K562 (cell line): ENCODE results near the gene ANTXRL. TPM values are rescaled to one million over a fixed set of nuclear protein-coding genes. Genes with fewer than 3 reads are reported as not detected.

Experiments used
- ATF1 ChIP-seq, 2 experiments: fragments of 450-650 bp in 1 of 2; IDR thresholded peaks; 2 replicates each; pipeline ENCODE4 v1.6.1; 2016; ENCODE audit warnings: missing compliant biosample characterization in 1 of 2, missing genetic modification characterization in 1 of 2
- CREB3L1 ChIP-seq: fragments of 450-650 bp; IDR thresholded peaks from 2 replicates; pipeline ENCODE4 v1.6.1; 2014; ENCODE audit warnings: low read depth, mild to moderate bottlenecking, moderate library complexity, borderline replicate concordance
- DNMT1 ChIP-seq: fragments of 450-650 bp; IDR thresholded peaks from 2 replicates; pipeline ENCODE4 v1.6.1; 2016; ENCODE audit warnings: antibody characterized with exemption, mild to moderate bottlenecking
- HBP1 ChIP-seq: fragments of 450-650 bp; formaldehyde crosslinking; IDR thresholded peaks from 2 replicates; pipeline ENCODE4 v1.4.0; 2022; ENCODE audit warnings: missing genetic modification characterization
- HDAC1 ChIP-seq, 2 experiments: fragments of 450-650 bp; IDR thresholded peaks; 2 replicates each; pipeline ENCODE4 v1.6.1; 2016 to 2017; ENCODE audit warnings: inconsistent platforms in 1 of 2, mild to moderate bottlenecking in 1 of 2, moderate library complexity in 1 of 2
- IRF2 ChIP-seq: sonication (generic); formaldehyde crosslinking; IDR thresholded peaks from 2 replicates; pipeline ENCODE4 v1.8.1; 2022; ENCODE audit warnings: mild to moderate bottlenecking, missing genetic modification reagents
- KLF1 ChIP-seq: fragments of 450-650 bp; IDR thresholded peaks from 2 replicates; pipeline ENCODE4 v1.6.1; 2016; ENCODE audit warnings: missing genetic modification characterization, missing compliant biosample characterization
- MXD1 ChIP-seq: fragments of 250-450 bp; sonication (Bioruptor Pico); IDR thresholded peaks from 2 replicates; pipeline ENCODE4 v1.8.0; 2021; ENCODE audit warnings: borderline replicate concordance, mild to moderate bottlenecking, moderate library complexity; ENCODE audit not compliant: poor library complexity, severe bottlenecking
- PHF20 ChIP-seq: fragments of 450-650 bp; IDR thresholded peaks from 2 replicates; pipeline ENCODE4 v1.6.1; 2018; ENCODE audit not compliant: partially characterized antibody
- TCFL5 ChIP-seq: fragments of 250-450 bp; sonication (Bioruptor Pico); conservative IDR thresholded peaks from 2 replicates; pipeline ENCODE4 v1.6.1; 2021; ENCODE audit warnings: mild to moderate bottlenecking, moderate library complexity, matching md5 sums
- TFAP4 ChIP-seq: sonication (generic); formaldehyde crosslinking; IDR thresholded peaks from 2 replicates; pipeline ENCODE4 v1.8.0; 2022; ENCODE audit warnings: missing genetic modification reagents, mild to moderate bottlenecking, moderate library complexity, borderline replicate concordance
- ZNF12 ChIP-seq: sonication (generic); formaldehyde crosslinking; IDR thresholded peaks from 2 replicates; pipeline ENCODE4 v1.4.0; 2020; ENCODE audit warnings: mild to moderate bottlenecking, missing genetic modification reagents
- ZNF740 ChIP-seq, 3 experiments: fragments of 200-800 bp in 1 of 3; sonication (Bioruptor generic) in 1 of 3; sonication (generic) in 1 of 3; formaldehyde crosslinking in 1 of 3; IDR thresholded peaks; 2 replicates each; pipeline versions ENCODE4 v1.6.1 to v1.8.0; 2016 to 2022; ENCODE audit warnings: mild to moderate bottlenecking in 2 of 3, missing compliant biosample characterization in 2 of 3, missing genetic modification characterization in 2 of 3, missing genetic modification reagents in 1 of 3
- polyA plus RNA-seq, 8 experiments: library from polyadenylated mRNA; depleted of rRNA in 4 of 8; stranded (reverse) in 5 of 8; unstranded in 3 of 8; fragments of >200 nt; fragmentation: Nextera tagmentation in 2 of 8; fragmentation: Illumina TruSeq in 1 of 8; extraction: Ambion mirVana in 2 of 8; extraction: Trizol in 1 of 8; gene quantifications; 2 replicates each; pipeline versions ENCODE4 v1.2.1 to v1.2.3, GENCODE V29; 2011 to 2014; ENCODE audit warnings: inconsistent platforms in 1 of 8, missing spikeins in 1 of 8
- total RNA-seq, 7 experiments: library from RNA; depleted of rRNA in 6 of 7; stranded (reverse); fragments of >200 nt in 6 of 7; fragmentation: Illumina TruSeq in 2 of 7; extraction: Trizol in 2 of 7; gene quantifications; 2 replicates each; pipeline versions ENCODE4 v1.2.1 to v1.2.3, GENCODE V29; 2011 to 2021; ENCODE audit warnings: low replicate concordance in 1 of 7

Gene ANTXRL
- total and polyA plus RNA-seq, 9 of the 15 experiments (the other 6 are each of a cell fraction or from before 2014, with no cell fraction given), result not detected

GRCh38 chr10:46284286-46285229 is 2.2 kb upstream of the ANTXRL start (continued):
- TF ChIP-seq HDAC1 (IDR thresholded peaks at IDR 0.05) (peak in 1 of 2 experiments; percentile 37; a peak in 2 of 4 replicates), IRF2 (CRISPR knock-in tag) (no peak), ZNF12 (CRISPR knock-in tag) (peak; percentile 87; the same call in 1 of the 2 replicates), KLF1 (tag) (peak; percentile 94), CREB3L1 (no peak; the same call in 1 of the 2 replicates), DNMT1 (no peak), ATF1 (CRISPR knock-in tag; IDR thresholded peaks at IDR 0.05) (no peak), ATF1 (tag; IDR thresholded peaks at IDR 0.05) (peak; percentile 82), HBP1 (CRISPR knock-in tag) (0 out of 2 replicates have a peak, but pooled peaks have one; percentile 51), MXD1 (CRISPR knock-in tag) (no peak), ZNF740 (CRISPR knock-in tag; IDR thresholded peaks at IDR 0.05) (peak; percentile 16; the same call in 1 of the 2 replicates), ZNF740 (tag; IDR thresholded peaks at IDR 0.05) (no peak; a peak in 1 of 4 replicates), TCFL5 (no peak), TFAP4 (CRISPR knock-in tag) (peak; percentile 92), PHF20 (peak; percentile 58)
